Measurements from ENCODE around the gene ANKS1B. TPM values are rescaled to one million over a fixed set of nuclear protein-coding genes. Genes with fewer than 3 reads are reported as not detected.
"Not testable (repeated sequence)": the region's sequence is repeated elsewhere in the genome, so short reads cannot be mapped to it uniquely, and the experiment has no call there.

The ANKS1B gene
- total and polyA plus RNA-seq, 11 donors: 0.62 to 5.8 (median 1.8) TPM

GRCh38 chr12:99809909-99810308 is 174.8 kb downstream of the ANKS1B start:
- intact Hi-C loops (cut with DNase I): no loop called here
- ATAC-seq (no peak), DNase-seq (no peak)
- no peaks in the 10 kb centered on the region for H3K36me3 ChIP-seq
- WGBS, 4 donors: 72 to 82% (median 75%) methylated on average over 8 of the region's 8 CpGs
- no peaks in the 10 kb centered on the region for H3K4me1 ChIP-seq
- H3K27me3 ChIP-seq: no peaks in the 10 kb centered on the region
- TF ChIP-seq CTCF (IDR thresholded peaks at IDR 0.05) (no peak), POLR2A (IDR thresholded peaks at IDR 0.05) (no peak)
- H3K4me3 ChIP-seq: no peak overlapping the region
- H3K9me3 ChIP-seq: no peaks in the 10 kb centered on the region
- no peak overlapping the region for H3K27ac ChIP-seq

DNA sequence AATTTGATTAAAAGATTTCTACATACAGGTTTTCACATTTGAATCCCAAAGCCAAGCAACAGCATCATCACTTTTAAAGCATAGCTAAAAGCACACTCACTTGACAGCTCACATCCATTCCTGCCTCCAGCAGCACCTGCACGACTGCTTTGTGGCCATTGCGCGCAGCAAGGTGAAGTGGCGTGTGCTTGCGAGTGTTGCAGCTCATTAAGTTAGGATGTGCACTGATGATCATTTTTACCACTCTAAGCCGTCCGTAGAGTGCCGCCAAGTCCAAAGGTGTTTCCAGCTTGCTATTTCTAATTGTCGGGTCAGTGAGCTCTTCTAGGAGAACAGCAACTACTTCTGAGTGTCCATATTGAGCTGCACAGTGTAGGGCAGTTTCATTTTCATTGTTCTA is 178.4 kb downstream of the ANKS1B start:
- TF ChIP-seq CTCF (IDR thresholded peaks at IDR 0.05): no peak
- TF ChIP-seq POLR2A (IDR thresholded peaks at IDR 0.05): no peak
- ATAC-seq: no peak
- H3K36me3 ChIP-seq: no peaks in the 10 kb centered on the region
- no peaks in the 10 kb centered on the region for H3K9me3 ChIP-seq
- no peak overlapping the region for H3K4me3 ChIP-seq
- 91 to 96% (median 92%) methylated on average over 9 of the region's 9 CpGs for WGBS, 4 donors
- no peak for DNase-seq
- no peak overlapping the region for H3K27ac ChIP-seq
- intact Hi-C loops (cut with DNase I): no loop called here
- H3K4me1 ChIP-seq: no peaks in the 10 kb centered on the region
- H3K27me3 ChIP-seq: no peaks in the 10 kb centered on the region

GRCh38 chr12:99804715-99805114 is 180.0 kb downstream of the ANKS1B start:
- peaks cover 0 to 4% (median 0%) of the 10 kb centered on the region in 12 donors for H3K9me3 ChIP-seq
- TF ChIP-seq CTCF (IDR thresholded peaks at IDR 0.05) (no peak), POLR2A (IDR thresholded peaks at IDR 0.05) (no peak)
- H3K27ac ChIP-seq: no peak overlapping the region
- no peak for ATAC-seq
- H3K4me3 ChIP-seq: no peak overlapping the region
- no peaks in the 10 kb centered on the region for H3K27me3 ChIP-seq
- intact Hi-C loops (cut with DNase I): no loop called here
- H3K36me3 ChIP-seq: no peaks in the 10 kb centered on the region
- DNase-seq: no peak
- H3K4me1 ChIP-seq: no peaks in the 10 kb centered on the region

GRCh38 chr12:99800605-99801004 is 184.1 kb downstream of the ANKS1B start:
- H3K36me3 ChIP-seq: no peaks in the 10 kb centered on the region
- no peaks in the 10 kb centered on the region for H3K27me3 ChIP-seq
- peaks cover 0 to 4% (median 0%) of the 10 kb centered on the region in 12 donors for H3K9me3 ChIP-seq
- DNase-seq: no peak
- TF ChIP-seq POLR2A (IDR thresholded peaks at IDR 0.05): no peak
- no peak for TF ChIP-seq CTCF (IDR thresholded peaks at IDR 0.05)
- ATAC-seq: no peak
- WGBS, 4 donors: 84 to 98% (median 86%) methylated on average over 2 of the region's 2 CpGs
- no peak overlapping the region for H3K27ac ChIP-seq
- intact Hi-C loops (cut with DNase I): no loop called here
- H3K4me1 ChIP-seq: no peaks in the 10 kb centered on the region
- H3K4me3 ChIP-seq: no peak overlapping the region

GRCh38 chr12:99797931-99798330 is 186.8 kb downstream of the ANKS1B start:
- 26 to 31% (median 28%) methylated on average over 4 of the region's 4 CpGs for WGBS, 4 donors
- H3K9me3 ChIP-seq; H3K4me3 ChIP-seq; H3K27ac ChIP-seq; H3K36me3 ChIP-seq; DNase-seq; H3K4me1 ChIP-seq; ATAC-seq; intact Hi-C loops (cut with DNase I); H3K27me3 ChIP-seq: not testable (repeated sequence)
